ENCODE data around the gene C19orf25.

GRCh38 chr19:1492474-1493006 is 13.5 kb upstream of the C19orf25 start:
- TF ChIP-seq CTCF (IDR thresholded peaks at IDR 0.05) (no peak), TAF1 (IDR thresholded peaks at IDR 0.05; ENCODE audit: borderline replicate concordance, low read depth, low read length) (no peak), IRF3 (IDR thresholded peaks at IDR 0.05; ENCODE audit: low read depth, low read length) (no peak), JUND (IDR thresholded peaks at IDR 0.05) (no peak), FOXM1 (IDR thresholded peaks at IDR 0.05; ENCODE audit: low read depth) (no peak), EP300 (IDR thresholded peaks at IDR 0.05; ENCODE audit: borderline replicate concordance in 1 of 2, low read depth in 1 of 2, low read length in 1 of 2) (no peak), REST (IDR thresholded peaks at IDR 0.05; ENCODE audit: low read depth, low read length) (no peak), RAD21 (IDR thresholded peaks at IDR 0.05; ENCODE audit: low read length) (no peak), EZH2phosphoT487 (IDR thresholded peaks at IDR 0.05; ENCODE audit: borderline replicate concordance, low read depth) (no peak), YY1 (IDR thresholded peaks at IDR 0.05; ENCODE audit: low read depth) (no peak), MAX (IDR thresholded peaks at IDR 0.05; ENCODE audit: low read depth) (no peak), USF1 (IDR thresholded peaks at IDR 0.05; ENCODE audit: borderline replicate concordance, low read depth) (no peak)

Measured in SK-N-SH (cell line).